OCI-LY7 (cell line): ENCODE results near the gene ARHGEF25. TPM values are rescaled to one million over a fixed set of nuclear protein-coding genes. Genes with fewer than 3 reads are reported as not detected.

Experiments
- BruUV-seq: library from RNA; stranded (reverse); fragments of 400-500 nt; replicated peaks from 2 replicates; lab custom pipeline; 2021; lab: Mats Ljungman, UMichigan
- CTCF ChIA-PET: fragments of 300-600 bp; sonication (Branson Sonifier 250); formaldehyde crosslinking; loops from one replicate; lab custom pipeline; 2022; ENCODE audit warnings: antibody characterized with exemption; ENCODE audit not compliant: unreplicated experiment; lab: Charles Lee
- POLR2A ChIA-PET: fragments of 300-600 bp; sonication (Branson Sonifier 250); formaldehyde crosslinking; loops from one replicate; lab custom pipeline; 2022; ENCODE audit warnings: antibody characterized with exemption; lab: Charles Lee
- DNase-seq: peaks from one replicate; pipeline ENCODE4 v3.0.0-alpha.2; 2015; ENCODE audit warnings: low spot score
- H2AFZ ChIP-seq: fragments of 200-600 bp; sonication (generic), shearing (Covaris generic); 2 replicates; pipeline ENCODE4 v1.6.1; 2014; ENCODE audit warnings: mild to moderate bottlenecking, antibody characterized with exemption, low read length, moderate library complexity
- H3K27ac ChIP-seq: fragments of 200-600 bp; sonication (generic); 2 replicates; pipeline ENCODE4 v1.5.1; 2014; ENCODE audit warnings: mixed run types, low read depth, mild to moderate bottlenecking, moderate library complexity, low read length, inconsistent platforms; ENCODE audit not compliant: poor library complexity, severe bottlenecking
- H3K36me3 ChIP-seq: fragments of 200-600 bp; sonication (generic); 2 replicates; pipeline ENCODE4 v1.6.1; 2014; ENCODE audit warnings: mild to moderate bottlenecking, antibody characterized with exemption, low read length, moderate library complexity, mixed read lengths; ENCODE audit not compliant: insufficient read depth
- H3K4me1 ChIP-seq: fragments of 200-600 bp; sonication (generic); 2 replicates; pipeline ENCODE4 v1.5.1; 2014; ENCODE audit warnings: mild to moderate bottlenecking, low read length; ENCODE audit not compliant: insufficient read depth, poor library complexity, severe bottlenecking
- H3K4me2 ChIP-seq: fragments of 200-600 bp; sonication (generic); 2 replicates; pipeline ENCODE4 v1.6.1; 2014; ENCODE audit warnings: mild to moderate bottlenecking, low read length
- H3K4me3 ChIP-seq: fragments of 200-600 bp; sonication (generic); 2 replicates; pipeline ENCODE4 v1.5.1; 2014; ENCODE audit warnings: mild to moderate bottlenecking, low read depth, low read length; ENCODE audit not compliant: poor library complexity, severe bottlenecking
- H3K79me2 ChIP-seq: fragments of 200-600 bp; sonication (generic); 2 replicates; pipeline ENCODE4 v1.6.1; 2016; ENCODE audit warnings: low read depth, mild to moderate bottlenecking, low read length, moderate library complexity, mixed read lengths; ENCODE audit not compliant: insufficient read depth
- H3K9me2 ChIP-seq: fragments of 200-600 bp; sonication (generic); 2 replicates; pipeline ENCODE4 v1.6.1; 2016; ENCODE audit warnings: mild to moderate bottlenecking, low read length, mixed read lengths; ENCODE audit not compliant: insufficient read depth
- H3K9me3 ChIP-seq: fragments of 200-600 bp; sonication (generic); 2 replicates; pipeline ENCODE4 v1.6.1; 2014; ENCODE audit warnings: mild to moderate bottlenecking, mixed run types, low read length, mixed read lengths
- H4K20me1 ChIP-seq: fragments of 200-600 bp; sonication (generic); 2 replicates; pipeline ENCODE4 v1.6.1; 2014; ENCODE audit warnings: mild to moderate bottlenecking, antibody characterized with exemption, low read length, moderate library complexity, mixed read lengths; ENCODE audit not compliant: insufficient read depth
- EZH2phosphoT487 ChIP-seq: fragments of 200-600 bp; sonication (generic); IDR thresholded peaks from 2 replicates; pipeline ENCODE4 v1.6.1; 2018; ENCODE audit warnings: low read depth, borderline replicate concordance, mild to moderate bottlenecking, mixed run types, antibody characterized with exemption, low read length, moderate library complexity, mixed read lengths
- intact Hi-C: fragments of 100-400 bp; cut with micrococcal nuclease; formaldehyde crosslinking; loops from one replicate; pipeline ENCODE4 v1.10.0; 2022; ENCODE audit not compliant: unreplicated experiment
- total RNA-seq, 2 experiments: library from RNA; depleted of rRNA in 1 of 2; stranded (reverse); fragments of >200 nt in 1 of 2; shearing (Covaris generic) in 1 of 2; gene quantifications; 2 replicates each; pipeline ENCODE4 v1.2.3, GENCODE V29; 2014 to 2022
- TF ChIP-seq, protein P1 (sequence below): fragments of 200-600 bp; sonication (generic); conservative IDR thresholded peaks from 2 replicates; pipeline ENCODE4 v1.5.1; 2014; ENCODE audit warnings: mild to moderate bottlenecking, antibody characterized with exemption, low read length, moderate library complexity, mixed read lengths

The ARHGEF25 gene
- total RNA-seq, 2 experiments from 2014 or later, result not detected

DNA sequence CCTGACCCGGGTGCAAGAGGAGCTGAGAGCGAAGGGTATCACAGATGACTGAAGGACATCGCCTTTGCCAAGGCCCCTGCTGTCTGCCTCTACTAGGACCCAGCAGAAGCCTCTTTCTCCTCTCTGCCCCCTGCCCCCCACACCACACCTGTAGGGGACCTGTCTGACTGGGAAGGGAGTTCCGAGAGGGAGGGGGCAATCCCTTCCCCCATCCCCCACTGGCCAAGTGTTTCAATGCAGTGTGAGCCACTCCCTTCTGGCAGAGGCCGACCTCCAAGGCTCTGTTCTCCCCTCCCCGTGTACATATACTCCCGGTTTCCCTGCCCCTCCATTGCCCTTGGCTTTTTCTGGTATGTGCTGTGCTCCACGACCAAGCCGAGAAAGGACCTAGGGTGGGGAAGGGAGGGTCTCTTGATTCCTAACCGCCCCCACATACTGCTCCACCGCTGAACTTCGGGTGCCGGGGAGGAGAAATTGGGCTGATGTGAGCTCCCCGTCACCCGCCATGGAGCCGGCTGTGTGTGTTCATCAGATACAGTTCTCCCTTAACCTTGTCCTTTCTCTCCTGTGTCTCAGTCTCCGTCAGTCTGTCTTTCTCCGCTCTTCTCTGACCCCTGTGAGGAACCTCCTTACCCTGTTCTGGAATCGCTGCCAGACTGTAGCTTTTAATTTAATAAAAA, 2.0 kb upstream of the ARHGEF25 start:
- no TSS peak for BruUV-seq
- POLR2A ChIA-PET, result interaction anchor here (0.5 kb wide), 1 partner anchor 228 kb away, joined by 3 read pairs; no protein-coding TSS in a partner anchor
- CTCF ChIA-PET, result no interaction called here
- Histone ChIP-seq H3K36me3 (no peaks in the 10 kb centered on the region), H3K9me3 (no peaks in the 10 kb centered on the region), H3K4me1 (peaks cover 7% of the 10 kb centered on the region), H4K20me1 (no peaks in the 10 kb centered on the region), H3K4me2 (no peak overlapping the region), H3K27ac (no peak overlapping the region), H3K4me3 (no peak overlapping the region), H3K9me2 (no peaks in the 10 kb centered on the region), H3K79me2 (no peaks in the 10 kb centered on the region), H2AFZ (no peak overlapping the region)
- intact Hi-C loops, result no loop called here
- TF ChIP-seq, protein P1, sequence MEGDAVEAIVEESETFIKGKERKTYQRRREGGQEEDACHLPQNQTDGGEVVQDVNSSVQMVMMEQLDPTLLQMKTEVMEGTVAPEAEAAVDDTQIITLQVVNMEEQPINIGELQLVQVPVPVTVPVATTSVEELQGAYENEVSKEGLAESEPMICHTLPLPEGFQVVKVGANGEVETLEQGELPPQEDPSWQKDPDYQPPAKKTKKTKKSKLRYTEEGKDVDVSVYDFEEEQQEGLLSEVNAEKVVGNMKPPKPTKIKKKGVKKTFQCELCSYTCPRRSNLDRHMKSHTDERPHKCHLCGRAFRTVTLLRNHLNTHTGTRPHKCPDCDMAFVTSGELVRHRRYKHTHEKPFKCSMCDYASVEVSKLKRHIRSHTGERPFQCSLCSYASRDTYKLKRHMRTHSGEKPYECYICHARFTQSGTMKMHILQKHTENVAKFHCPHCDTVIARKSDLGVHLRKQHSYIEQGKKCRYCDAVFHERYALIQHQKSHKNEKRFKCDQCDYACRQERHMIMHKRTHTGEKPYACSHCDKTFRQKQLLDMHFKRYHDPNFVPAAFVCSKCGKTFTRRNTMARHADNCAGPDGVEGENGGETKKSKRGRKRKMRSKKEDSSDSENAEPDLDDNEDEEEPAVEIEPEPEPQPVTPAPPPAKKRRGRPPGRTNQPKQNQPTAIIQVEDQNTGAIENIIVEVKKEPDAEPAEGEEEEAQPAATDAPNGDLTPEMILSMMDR, result no peak
- TF ChIP-seq EZH2phosphoT487, result no peak
- no peak for DNase-seq

DNA sequence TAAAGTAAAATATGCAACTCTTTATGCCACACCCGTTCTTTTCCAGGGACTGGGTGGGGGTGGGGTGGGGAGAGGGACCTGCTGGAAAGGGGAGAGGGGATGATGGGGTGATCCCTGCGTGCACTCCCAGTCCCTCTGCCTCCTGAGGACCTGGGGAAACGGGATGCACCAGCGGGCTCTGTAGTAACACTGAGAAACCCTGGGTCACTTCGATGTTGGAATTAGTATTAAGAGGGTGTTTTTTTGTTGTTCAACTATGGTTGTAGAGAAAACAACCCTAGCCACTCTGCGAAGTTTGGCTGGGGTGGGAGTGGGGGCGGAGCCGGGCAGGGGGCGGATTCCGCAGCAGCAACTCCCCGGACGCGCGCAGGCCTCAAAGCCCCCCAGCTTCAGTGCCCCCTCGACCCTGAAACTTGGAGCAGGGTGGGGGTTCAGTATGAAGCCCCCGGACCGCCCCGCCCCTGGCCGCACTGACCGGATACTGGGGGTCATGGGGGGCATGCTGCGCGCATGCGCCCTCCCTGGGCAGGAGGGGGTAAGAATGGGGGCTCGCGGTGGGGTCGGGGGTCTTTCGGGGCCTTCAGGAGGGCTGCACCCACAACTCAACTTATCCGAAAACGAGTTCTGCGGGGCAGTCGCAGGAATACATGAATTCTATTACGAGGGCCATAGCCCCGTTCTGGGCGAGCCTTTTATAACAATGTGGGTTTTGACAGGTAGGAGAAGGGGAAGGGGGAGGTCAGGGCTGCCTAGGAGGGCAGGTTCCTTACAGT, 1.3 kb upstream of the ARHGEF25 start:
- BruUV-seq, result no TSS peak

More for the DNA sequence above, 1.3 kb upstream of the ARHGEF25 start:
- no peak for DNase-seq
- TF ChIP-seq, protein P1, result no peak
- TF ChIP-seq EZH2phosphoT487, result no peak
- Histone ChIP-seq H3K4me3 (no peak overlapping the region), H3K9me2 (no peaks in the 10 kb centered on the region), H3K27ac (no peak overlapping the region), H3K9me3 (no peaks in the 10 kb centered on the region), H2AFZ (no peak overlapping the region), H3K36me3 (no peaks in the 10 kb centered on the region), H4K20me1 (no peaks in the 10 kb centered on the region), H3K79me2 (no peaks in the 10 kb centered on the region), H3K4me1 (peaks cover 14% of the 10 kb centered on the region), H3K4me2 (no peak overlapping the region)
- POLR2A ChIA-PET, result interaction anchor here (0.5 kb wide), 1 partner anchor 229 kb away, joined by 3 read pairs; no protein-coding TSS in a partner anchor
- intact Hi-C loops, result no loop called here
- CTCF ChIA-PET, result no interaction called here
